K562 (cell line): ENCODE data around the gene AICDA. TPM values are rescaled to one million over a fixed set of nuclear protein-coding genes. Genes with fewer than 3 reads are reported as not detected.

ENCODE experiments used
- ATAC-seq: fragments of 200-7000 bp; cut with Tn5 transposase; 3 replicates; pipeline ENCODE4 v1.9.1; 2020; ENCODE audit warnings: moderate library complexity
- BruUV-seq: library from RNA; stranded (reverse); fragments of 400-500 nt; replicated peaks from 2 replicates; lab custom pipeline; 2021; lab: Mats Ljungman, UMichigan
- CTCF ChIA-PET: fragments of 300-600 bp; formaldehyde crosslinking; extraction: SDS; loops from one replicate; lab custom pipeline; 2021; ENCODE audit warnings: low intra/inter-chr PET ratio; lab: Yijun Ruan, JAX
- POLR2A ChIA-PET: fragments of 300-600, 350-650 bp; sonication (Branson Sonifier 250); formaldehyde crosslinking; extraction: SDS; loops from one replicate; lab custom pipeline; 2021; ENCODE audit warnings: antibody characterized with exemption, inconsistent platforms; lab: Yijun Ruan, JAX
- DNase-seq, 4 experiments: peaks; one replicate each; pipeline versions ENCODE4 v3.0.0 to v3.0.0-alpha.2; 2011 to 2018; ENCODE audit warnings: low spot score in 3 of 4, mixed read lengths in 3 of 4; ENCODE audit errors: extremely low read depth in 1 of 4
- FAIRE-seq: peaks from 2 replicates; lab custom pipeline; 2011; peaks lifted over from hg19 to GRCh38; lab: Jason Lieb, UNC
- H2AFZ ChIP-seq: 2 replicates; pipeline ENCODE4 v1.6.0; 2011; ENCODE audit warnings: low read depth, low read length, control low read depth, inconsistent platforms
- H3K27ac ChIP-seq: fragments of 200-600 bp; 3 replicates; pipeline ENCODE4 v1.8.0; 2011; ENCODE audit warnings: low read depth, mild to moderate bottlenecking, control low read depth, inconsistent platforms, low read length, moderate library complexity, mixed read lengths; ENCODE audit errors: extremely low read depth
- H3K27me3 ChIP-seq, 2 experiments: fragments of 300-600 bp in 1 of 2; 2 replicates in 1 of 2; 3 replicates in 1 of 2; pipeline versions ENCODE4 v1.6.0 to v1.8.0; 2011; ENCODE audit warnings: inconsistent platforms in 2 of 2, low read length in 2 of 2, mild to moderate bottlenecking in 1 of 2, mixed read lengths in 1 of 2, moderate library complexity in 1 of 2; ENCODE audit not compliant: control insufficient read depth in 2 of 2, insufficient read depth in 2 of 2
- H3K36me3 ChIP-seq: fragments of 300-600 bp; 3 replicates; pipeline ENCODE4 v1.8.0; 2011; ENCODE audit warnings: mild to moderate bottlenecking, low read length, inconsistent platforms; ENCODE audit not compliant: control insufficient read depth, insufficient read depth
- H3K4me1 ChIP-seq, 2 experiments: fragments of 200-600 bp in 1 of 2; replicated peaks in 1 of 2; 2 replicates in 1 of 2; 3 replicates in 1 of 2; pipeline versions ENCODE4 v1.5.1 to v1.8.0; 2011; ENCODE audit warnings: inconsistent platforms in 2 of 2, low read length in 2 of 2, mild to moderate bottlenecking in 1 of 2, mixed read lengths in 1 of 2, moderate library complexity in 1 of 2; ENCODE audit not compliant: control insufficient read depth in 2 of 2, insufficient read depth in 2 of 2
- H3K4me2 ChIP-seq: 2 replicates; pipeline ENCODE4 v1.6.1; 2011; ENCODE audit warnings: low read length, control low read depth, inconsistent platforms, mixed read lengths; ENCODE audit not compliant: insufficient read depth
- H3K4me3 ChIP-seq: fragments of 200-600 bp; sonication (generic), shearing (Covaris generic); 2 replicates; pipeline ENCODE4 v1.5.1; 2016; ENCODE audit warnings: control low read depth, inconsistent platforms
- H3K79me2 ChIP-seq: fragments of 200-600 bp; 3 replicates; pipeline ENCODE4 v1.8.0; 2011; ENCODE audit warnings: low read length, inconsistent platforms; ENCODE audit not compliant: control insufficient read depth, insufficient read depth
- H3K9ac ChIP-seq, 2 experiments: 2 replicates each; pipeline versions ENCODE4 v1.6.0 to v1.6.1; 2011; ENCODE audit warnings: low read depth in 2 of 2, low read length in 2 of 2, control low read depth in 1 of 2, inconsistent platforms in 1 of 2, mild to moderate bottlenecking in 1 of 2, mixed read lengths in 1 of 2; ENCODE audit not compliant: insufficient read depth in 1 of 2
- H3K9me1 ChIP-seq: one replicate; pipeline ENCODE4 v1.6.0; 2011; ENCODE audit warnings: inconsistent platforms, mild to moderate bottlenecking, low read length, moderate library complexity; ENCODE audit not compliant: control insufficient read depth, insufficient read depth
- H3K9me3 ChIP-seq: replicated peaks from 2 replicates; pipeline ENCODE4 v1.5.1; 2011; ENCODE audit warnings: low read depth, low read length, inconsistent platforms; ENCODE audit not compliant: control insufficient read depth, insufficient read depth
- H4K20me1 ChIP-seq: replicated peaks from 2 replicates; pipeline ENCODE4 v1.6.1; 2011; ENCODE audit warnings: low read length, inconsistent platforms, mixed read lengths; ENCODE audit not compliant: control insufficient read depth, insufficient read depth
- C11orf30 ChIP-seq: fragments of 450-650 bp; IDR thresholded peaks from 2 replicates; pipeline ENCODE4 v1.6.1; 2016; ENCODE audit warnings: low read depth, mild to moderate bottlenecking
- MNT ChIP-seq, 2 experiments: fragments of 450-650 bp; conservative IDR thresholded peaks; 2 replicates each; pipeline ENCODE4 v1.6.1; 2017; ENCODE audit warnings: mild to moderate bottlenecking in 2 of 2, moderate library complexity in 2 of 2
- TSC22D4 ChIP-seq: fragments of 450-650 bp; IDR thresholded peaks from 2 replicates; pipeline ENCODE4 v1.6.1; 2016; ENCODE audit warnings: missing genetic modification characterization, missing biosample characterization, control low read depth
- WGBS: fragments of 100-300 bp; shearing (Covaris generic); methylation state at CpG from one replicate; pipeline ENCODE4 v1.1.6; 2016; ENCODE audit warnings: low coverage, mixed read lengths; ENCODE audit not compliant: insufficient coverage; ENCODE audit errors: missing lambda C conversion rate; 5-methylcytosine and 5-hydroxymethylcytosine counted together
- in situ Hi-C: fragments of 300-500 bp; cut with MboI; formaldehyde crosslinking; loops from 4 replicates; pipeline ENCODE4 v1.15.0; 2018; ENCODE audit warnings: inconsistent platforms, mixed read lengths
- intact Hi-C: fragments of 100-400 bp; cut with micrococcal nuclease; formaldehyde crosslinking; loops from 2 replicates; pipeline ENCODE4 v1.14.2; 2022
- polyA plus RNA-seq, 8 experiments: library from polyadenylated mRNA; depleted of rRNA in 4 of 8; stranded (reverse) in 5 of 8; unstranded in 3 of 8; fragments of >200 nt; fragmentation: Nextera tagmentation in 2 of 8; fragmentation: Illumina TruSeq in 1 of 8; extraction: Ambion mirVana in 2 of 8; extraction: Trizol in 1 of 8; gene quantifications; 2 replicates each; pipeline versions ENCODE4 v1.2.1 to v1.2.3, GENCODE V29; 2011 to 2014; ENCODE audit warnings: inconsistent platforms in 1 of 8, missing spikeins in 1 of 8
- total RNA-seq, 7 experiments: library from RNA; depleted of rRNA in 6 of 7; stranded (reverse); fragments of >200 nt in 6 of 7; fragmentation: Illumina TruSeq in 2 of 7; extraction: Trizol in 2 of 7; gene quantifications; 2 replicates each; pipeline versions ENCODE4 v1.2.1 to v1.2.3, GENCODE V29; 2011 to 2021; ENCODE audit warnings: low replicate concordance in 1 of 7

The AICDA gene
- total and polyA plus RNA-seq, 9 of the 15 experiments (the other 6 are each of a cell fraction or from before 2014, with no cell fraction given), result not detected

GRCh38 chr12:8581098-8581784, 31.4 kb downstream of the AICDA start:
- in situ Hi-C loops, result no loop called here
- Histone ChIP-seq H3K4me3 (no peak overlapping the region), H3K36me3 (no peaks in the 10 kb centered on the region), H3K27me3 (peaks cover 0 to 2% of the 10 kb centered on the region in 2 experiments; a peak in 3 of 5 replicates), H3K4me1 (no peaks in the 10 kb centered on the region), H3K4me2 (no peak overlapping the region), H2AFZ (no peak overlapping the region), H4K20me1 (no peaks in the 10 kb centered on the region), H3K27ac (no peak overlapping the region), H3K9me3 (no peaks in the 10 kb centered on the region), H3K79me2 (no peaks in the 10 kb centered on the region)
- FAIRE-seq, result no peak
- ChIA-PET POLR2A (interaction anchor here (0.6 kb wide), 1 partner anchor 561 kb away, joined by 3 read pairs; no protein-coding TSS in a partner anchor), CTCF (no interaction called here)
- ATAC-seq, result no peak
- DNase-seq, result no peak
- no TSS peak for BruUV-seq
- no peak for TF ChIP-seq TSC22D4 (tag)
- TF ChIP-seq, all 486 proteins: peak for 0
- Histone ChIP-seq H3K9ac (no peak overlapping the region), H3K9me1 (no peaks in the 10 kb centered on the region)
- intact Hi-C loops, result no loop called here
- 0% methylated on average over 8 of the region's 9 CpGs for WGBS

- CTCF ChIA-PET, result no interaction called here
- Histone ChIP-seq H3K36me3 (no peaks in the 10 kb centered on the region), H3K9ac (no peak overlapping the region), H3K4me1 (no peaks in the 10 kb centered on the region), H3K9me3 (no peaks in the 10 kb centered on the region), H3K4me3 (no peak overlapping the region), H4K20me1 (no peaks in the 10 kb centered on the region), H3K27ac (no peak overlapping the region), H2AFZ (no peak overlapping the region), H3K9me1 (no peaks in the 10 kb centered on the region), H3K4me2 (no peak overlapping the region), H3K79me2 (no peaks in the 10 kb centered on the region), H3K27me3 (peaks cover 0 to 2% of the 10 kb centered on the region in 2 experiments; a peak in 3 of 5 replicates)
- FAIRE-seq, result no peak
- no peak for DNase-seq
- WGBS, result 2% methylated on average over 3 of the region's 3 CpGs
- in situ Hi-C loops, result no loop called here
- intact Hi-C loops, result no loop called here
- no peak for ATAC-seq
- no TSS peak for BruUV-seq
- TF ChIP-seq C11orf30, result no peak
- TF ChIP-seq MNT (conservative IDR thresholded peaks at IDR 0.05), result no peak
- POLR2A ChIA-PET, result no interaction called here
Observed at GRCh38 chr12:8577879-8578278, 34.8 kb downstream of the AICDA start.
